Brain microvascular endothelial cell (primary cell): Measurements from ENCODE around the gene TIMP2.

ENCODE experiments used
- DNase-seq: peaks from one replicate; pipeline ENCODE4 v3.0.0-alpha.2; 2020
- H3K27ac ChIP-seq: fragments of 250-450 bp; sonication (Bioruptor Pico); 2 replicates; pipeline ENCODE4 v1.5.1; 2020; ENCODE audit warnings: mild to moderate bottlenecking, moderate library complexity
- H3K27me3 ChIP-seq: fragments of 250-450 bp; sonication (Bioruptor Pico); replicated peaks from 2 replicates; pipeline ENCODE4 v1.5.1; 2020; ENCODE audit warnings: mild to moderate bottlenecking
- H3K36me3 ChIP-seq: fragments of 250-450 bp; sonication (Bioruptor Pico); replicated peaks from 2 replicates; pipeline ENCODE4 v1.5.1; 2020; ENCODE audit warnings: mild to moderate bottlenecking
- H3K4me3 ChIP-seq: 2 replicates; pipeline ENCODE4 v1.5.1; 2011; ENCODE audit warnings: low read depth, mild to moderate bottlenecking, control low read depth, low read length, moderate library complexity
- in situ Hi-C: cut with HindIII; loops from 2 replicates; pipeline ENCODE4 v1.10.0; 2017; ENCODE audit warnings: low sequenced_read_pairs, low pct_ligation_motif_present
- TF ChIP-seq, protein P1 (sequence below): IDR thresholded peaks from 2 replicates; pipeline ENCODE4 v1.5.1; 2011; ENCODE audit warnings: low read depth, mild to moderate bottlenecking, moderate library complexity, low read length, control low read depth, inconsistent platforms; ENCODE audit errors: missing control alignments

The TIMP2 gene

DNA sequence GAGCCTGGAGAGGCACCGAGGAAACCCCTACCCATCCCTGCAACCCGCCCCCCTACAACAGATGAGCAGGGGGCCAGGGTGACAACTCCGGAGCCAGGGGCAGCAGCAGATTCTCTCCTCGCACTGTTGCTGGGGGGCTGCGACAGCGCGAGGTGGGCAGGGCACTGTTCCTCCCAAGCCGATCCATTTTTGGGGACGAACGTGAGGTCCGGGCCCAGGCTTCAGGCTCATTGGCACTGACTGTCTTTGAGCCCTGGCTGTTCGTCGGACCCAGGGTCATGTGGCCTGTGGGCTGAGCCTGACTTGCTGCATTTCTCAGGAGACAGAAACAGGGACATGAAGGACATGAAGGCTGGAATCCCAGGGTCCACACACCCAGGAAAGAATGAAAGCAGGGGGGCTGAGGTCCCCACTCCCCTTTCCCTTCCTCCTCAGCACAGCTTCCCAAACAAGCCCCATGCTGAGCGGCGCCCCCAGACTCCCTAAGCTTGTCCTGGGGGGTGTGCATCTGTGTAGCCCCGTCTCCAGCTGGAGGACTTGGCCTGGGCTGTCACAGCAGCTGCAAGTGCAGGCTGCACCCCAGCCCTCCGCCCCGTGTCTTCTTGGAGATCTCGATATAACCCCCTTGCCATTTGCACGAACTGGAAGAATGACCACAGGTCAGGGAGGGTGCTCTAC is 40.9 kb downstream of the TIMP2 start:
- TF ChIP-seq, protein P1, sequence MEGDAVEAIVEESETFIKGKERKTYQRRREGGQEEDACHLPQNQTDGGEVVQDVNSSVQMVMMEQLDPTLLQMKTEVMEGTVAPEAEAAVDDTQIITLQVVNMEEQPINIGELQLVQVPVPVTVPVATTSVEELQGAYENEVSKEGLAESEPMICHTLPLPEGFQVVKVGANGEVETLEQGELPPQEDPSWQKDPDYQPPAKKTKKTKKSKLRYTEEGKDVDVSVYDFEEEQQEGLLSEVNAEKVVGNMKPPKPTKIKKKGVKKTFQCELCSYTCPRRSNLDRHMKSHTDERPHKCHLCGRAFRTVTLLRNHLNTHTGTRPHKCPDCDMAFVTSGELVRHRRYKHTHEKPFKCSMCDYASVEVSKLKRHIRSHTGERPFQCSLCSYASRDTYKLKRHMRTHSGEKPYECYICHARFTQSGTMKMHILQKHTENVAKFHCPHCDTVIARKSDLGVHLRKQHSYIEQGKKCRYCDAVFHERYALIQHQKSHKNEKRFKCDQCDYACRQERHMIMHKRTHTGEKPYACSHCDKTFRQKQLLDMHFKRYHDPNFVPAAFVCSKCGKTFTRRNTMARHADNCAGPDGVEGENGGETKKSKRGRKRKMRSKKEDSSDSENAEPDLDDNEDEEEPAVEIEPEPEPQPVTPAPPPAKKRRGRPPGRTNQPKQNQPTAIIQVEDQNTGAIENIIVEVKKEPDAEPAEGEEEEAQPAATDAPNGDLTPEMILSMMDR: no peak
- in situ Hi-C loops: no loop called here
- DNase-seq: no peak
- H3K36me3 ChIP-seq: peaks cover 2% of the 10 kb centered on the region
- H3K27ac ChIP-seq: peak overlapping the region; percentile 89
- H3K27me3 ChIP-seq: no peaks in the 10 kb centered on the region
- peak overlapping the region; percentile 37 for H3K4me3 ChIP-seq

DNA sequence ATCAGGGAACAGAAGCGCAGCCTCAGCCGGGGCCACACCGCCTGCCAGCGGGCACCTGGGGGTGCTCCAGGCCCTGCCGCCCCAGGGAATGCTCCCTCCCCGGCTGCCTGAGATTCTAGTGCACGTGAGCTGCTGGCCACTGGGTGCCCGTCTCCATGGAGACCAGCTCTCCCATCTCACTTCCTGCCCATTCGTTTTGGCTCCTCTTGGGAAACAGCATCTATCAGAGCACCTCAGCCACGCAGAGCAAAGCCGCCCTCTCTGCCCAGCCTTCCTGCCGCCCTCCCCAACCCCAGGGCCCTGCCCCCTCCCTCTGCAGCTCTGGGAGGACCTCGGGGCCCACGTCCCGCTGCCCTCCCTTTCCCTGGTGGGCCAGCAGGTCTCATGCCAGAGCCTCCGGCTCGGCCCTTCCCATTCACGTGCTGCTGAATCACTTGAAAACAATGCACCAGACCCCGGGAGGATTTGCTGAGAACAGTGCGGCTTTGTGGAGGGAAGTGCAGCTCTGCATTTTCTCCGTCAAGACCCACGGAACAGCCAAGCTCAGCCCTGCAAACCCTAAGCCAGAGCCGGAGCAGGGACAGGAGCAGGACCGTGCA is 41.6 kb downstream of the TIMP2 start:
- Histone ChIP-seq H3K27ac (peak overlapping the region; percentile 89), H3K4me3 (peak overlapping the region; percentile 37), H3K27me3 (no peaks in the 10 kb centered on the region), H3K36me3 (peaks cover 2% of the 10 kb centered on the region)
- TF ChIP-seq, protein P1: no peak
- DNase-seq: peak; percentile 89
- in situ Hi-C loops: no loop called here

DNA sequence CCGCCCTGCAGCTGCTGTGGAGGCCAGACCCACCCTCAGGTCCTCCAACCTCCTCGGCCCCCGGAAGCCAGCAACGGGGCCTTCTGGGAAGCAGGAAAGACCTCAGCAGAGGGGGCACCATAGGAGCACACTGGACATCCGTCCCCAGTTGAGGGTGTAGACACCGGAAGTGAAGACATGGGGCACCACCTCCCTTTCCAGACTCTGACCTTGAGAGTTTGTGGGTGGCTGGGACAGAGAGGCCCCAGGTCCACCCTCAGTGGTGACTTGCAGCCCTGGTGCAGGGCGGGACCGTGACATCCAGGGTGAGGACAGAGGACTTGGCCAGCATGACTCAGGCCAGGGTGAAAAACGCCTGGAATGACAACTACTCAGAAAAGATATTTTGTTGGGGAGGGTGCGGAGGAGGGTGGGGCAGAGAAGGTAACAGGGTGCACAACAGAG is 42.1 kb downstream of the TIMP2 start:
- Histone ChIP-seq H3K27ac (peak overlapping the region; percentile 89), H3K36me3 (peaks cover 2% of the 10 kb centered on the region), H3K4me3 (peak overlapping the region; percentile 37), H3K27me3 (no peaks in the 10 kb centered on the region)
- peak; percentile 61 for DNase-seq
- TF ChIP-seq, protein P1: no peak
- in situ Hi-C loops: no loop called here

DNA sequence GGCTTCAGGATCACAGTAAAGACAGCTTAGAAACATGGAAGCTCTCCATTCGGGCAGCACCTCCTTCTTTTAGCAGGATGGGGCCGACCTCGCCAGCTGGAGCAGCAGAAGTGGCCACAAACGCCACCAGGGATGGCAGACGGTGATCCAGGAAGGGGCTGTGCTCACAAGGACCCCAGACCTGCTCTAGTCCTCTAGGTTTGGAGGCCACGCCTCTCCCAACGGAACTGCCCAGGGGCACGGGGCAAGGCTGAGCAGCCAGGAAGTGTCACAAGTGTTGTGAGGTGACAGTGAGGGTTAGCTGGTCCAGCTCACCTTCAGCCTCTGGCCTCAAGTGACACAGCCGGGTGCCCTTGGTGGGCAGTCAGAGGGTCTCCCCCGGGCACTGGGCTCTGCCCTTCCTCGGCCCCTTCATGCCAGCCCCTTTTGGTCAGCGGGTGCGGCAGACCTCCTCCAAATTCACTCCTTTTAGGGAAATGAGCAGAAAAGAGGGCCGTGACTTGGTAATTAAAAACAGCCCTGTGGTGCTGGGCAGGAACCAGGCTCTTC is 42.6 kb downstream of the TIMP2 start:
- DNase-seq: no peak
- Histone ChIP-seq H3K36me3 (peaks cover 4% of the 10 kb centered on the region), H3K27me3 (no peaks in the 10 kb centered on the region), H3K27ac (peak overlapping the region; percentile 89), H3K4me3 (no peak overlapping the region)
- in situ Hi-C loops: no loop called here
- TF ChIP-seq, protein P1: no peak

DNA sequence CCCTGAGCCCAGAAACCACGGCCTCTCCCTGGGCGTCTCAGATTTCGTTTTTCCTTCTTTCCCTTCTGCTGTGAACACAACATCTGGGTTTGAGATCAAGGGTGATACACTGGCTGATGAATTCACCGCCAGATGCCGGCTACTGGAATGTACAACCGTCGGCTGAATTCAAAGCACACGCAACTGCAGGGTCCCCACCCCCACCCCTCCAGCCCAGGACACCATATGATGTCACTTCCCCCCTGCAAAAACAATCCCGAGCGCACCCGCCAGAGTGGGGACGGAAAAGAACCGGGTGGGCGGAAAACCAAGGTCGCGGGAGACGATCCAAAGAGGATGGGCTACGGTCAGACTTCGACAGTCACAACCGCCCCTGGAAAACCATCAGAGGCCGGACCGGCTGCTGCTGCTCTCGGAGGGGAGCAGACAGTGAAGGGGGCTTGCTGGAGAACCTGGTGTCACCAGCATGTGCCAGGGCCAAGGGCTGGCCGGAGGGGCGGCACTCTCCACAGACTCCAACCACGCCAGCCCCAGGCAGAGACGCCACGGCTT is 45.5 kb downstream of the TIMP2 start:
- peak overlapping the region; percentile 74 for H3K27ac ChIP-seq
- H3K27me3 ChIP-seq: no peaks in the 10 kb centered on the region
- in situ Hi-C loops: no loop called here
- TF ChIP-seq, protein P1: no peak
- DNase-seq: peak; percentile 87
- peak overlapping the region; percentile 12 for H3K4me3 ChIP-seq
- peaks cover 2% of the 10 kb centered on the region for H3K36me3 ChIP-seq
